Heart left ventricle (tissue), 13 donors: ENCODE measurements around the gene KSR2.

Experiments used
- POLR2A ChIP-seq, 2 donors: fragments of 450-650 bp; IDR thresholded peaks; one replicate each; pipeline ENCODE4 v1.6.1; 2017; ENCODE audit warnings: antibody characterized with exemption in 2 of 2, mild to moderate bottlenecking in 2 of 2, moderate library complexity in 2 of 2
- TF ChIP-seq, protein P1 (sequence below), 12 donors: fragments of 200-600 bp; sonication (generic) in 4 of 12; IDR thresholded peaks; one replicate each; pipeline versions ENCODE4 v1.5.0 to v1.8.0; 2018 to 2022; ENCODE audit warnings: antibody characterized with exemption in 12 of 12, mild to moderate bottlenecking in 5 of 12
- donor health status: ischemic (EF 13 %, LVEDD 7.1; RV severe dilation, severe dysfunction).
- donor health status: DM: no; HTN: yes; CAD: no.
- donor health status: DM: no; HTN: no; CAD: no.
- donor health status: ischemic (EF 25% LVEDD 6.9; RV normal size, moderate dysfunction).
- donor health status: ischemic (EF 25% LVEDD 5.7; RV mildly dilated, moderate dysfunction).
- donor health status: ischemic (EF 35%, LVEDD 5.7; RV mildly dilated, moderate dysfunction).
- donor health status: nonischemic (EF 11% LVEDD 7.7; RV severe dilation, severe dysfunction).
- donor health status: DM: yes; HTN: yes; CAD: no.
- donor health status: PGD.
- donor health status: ischemic (EF 29% LVEDD 5.4; RV normal size, mild dysfunction).
- donor health status: nonischemic (EF 23%, LVEDD 6.1; RV moderate dilation, normal function).

DNA sequence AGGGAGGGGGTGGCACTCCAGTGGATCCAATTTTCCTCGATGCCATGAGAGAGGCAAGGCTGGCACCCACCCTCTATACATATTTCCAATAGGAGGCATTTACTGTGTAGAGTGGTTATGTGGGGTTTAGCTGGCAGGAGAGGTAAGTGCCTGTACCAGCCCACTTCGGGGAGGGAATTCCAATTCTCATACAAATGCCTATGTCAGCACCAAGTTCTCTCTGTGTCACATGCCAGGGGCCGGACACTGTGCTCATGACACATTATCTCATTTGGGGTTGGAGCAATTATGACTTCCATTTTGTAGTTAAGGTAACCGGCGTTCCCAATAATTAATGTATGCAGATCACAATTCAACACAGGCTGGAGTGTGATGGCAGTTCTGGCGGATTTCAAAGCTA is 284.3 kb downstream of the KSR2 start:
- TF ChIP-seq, protein P1, sequence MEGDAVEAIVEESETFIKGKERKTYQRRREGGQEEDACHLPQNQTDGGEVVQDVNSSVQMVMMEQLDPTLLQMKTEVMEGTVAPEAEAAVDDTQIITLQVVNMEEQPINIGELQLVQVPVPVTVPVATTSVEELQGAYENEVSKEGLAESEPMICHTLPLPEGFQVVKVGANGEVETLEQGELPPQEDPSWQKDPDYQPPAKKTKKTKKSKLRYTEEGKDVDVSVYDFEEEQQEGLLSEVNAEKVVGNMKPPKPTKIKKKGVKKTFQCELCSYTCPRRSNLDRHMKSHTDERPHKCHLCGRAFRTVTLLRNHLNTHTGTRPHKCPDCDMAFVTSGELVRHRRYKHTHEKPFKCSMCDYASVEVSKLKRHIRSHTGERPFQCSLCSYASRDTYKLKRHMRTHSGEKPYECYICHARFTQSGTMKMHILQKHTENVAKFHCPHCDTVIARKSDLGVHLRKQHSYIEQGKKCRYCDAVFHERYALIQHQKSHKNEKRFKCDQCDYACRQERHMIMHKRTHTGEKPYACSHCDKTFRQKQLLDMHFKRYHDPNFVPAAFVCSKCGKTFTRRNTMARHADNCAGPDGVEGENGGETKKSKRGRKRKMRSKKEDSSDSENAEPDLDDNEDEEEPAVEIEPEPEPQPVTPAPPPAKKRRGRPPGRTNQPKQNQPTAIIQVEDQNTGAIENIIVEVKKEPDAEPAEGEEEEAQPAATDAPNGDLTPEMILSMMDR (IDR thresholded peaks at IDR 0.05), result no peak
- TF ChIP-seq POLR2A (IDR thresholded peaks at IDR 0.05), result no peak
